HEK293T (cell line): ENCODE measurements around the gene DUOXA1.

Experiments used
- ARNT ChIP-seq: fragments of 450-650 bp; IDR thresholded peaks from 2 replicates; pipeline ENCODE4 v1.6.1; 2017; ENCODE audit warnings: mild to moderate bottlenecking
- BHLHE40 ChIP-seq: fragments of 450-650 bp; IDR thresholded peaks from 2 replicates; pipeline ENCODE4 v1.6.1; 2016; ENCODE audit warnings: mild to moderate bottlenecking, moderate library complexity, borderline replicate concordance
- CTBP1 ChIP-seq: fragments of 450-650 bp; IDR thresholded peaks from 2 replicates; pipeline ENCODE4 v1.6.1; 2016; ENCODE audit warnings: borderline replicate concordance
- ELF4 ChIP-seq: fragments of 450-650 bp; IDR thresholded peaks from 2 replicates; pipeline ENCODE4 v1.6.1; 2017; ENCODE audit warnings: antibody characterized with exemption
- FOXA1 ChIP-seq: fragments of 450-650 bp; IDR thresholded peaks from 2 replicates; pipeline ENCODE4 v1.6.1; 2016; ENCODE audit warnings: mild to moderate bottlenecking
- FOXK2 ChIP-seq: fragments of 450-650 bp; IDR thresholded peaks from 2 replicates; pipeline ENCODE4 v1.6.1; 2016; ENCODE audit warnings: mild to moderate bottlenecking
- FOXM1 ChIP-seq: fragments of 450-650 bp; IDR thresholded peaks from 2 replicates; pipeline ENCODE4 v1.6.1; 2017; ENCODE audit warnings: mild to moderate bottlenecking, borderline replicate concordance
- NFRKB ChIP-seq: fragments of 450-650 bp; IDR thresholded peaks from 2 replicates; pipeline ENCODE4 v1.6.1; 2016; ENCODE audit warnings: mild to moderate bottlenecking, moderate library complexity
- SP1 ChIP-seq: fragments of 450-650 bp; IDR thresholded peaks from 2 replicates; pipeline ENCODE4 v1.6.1; 2017
- SUZ12 ChIP-seq: fragments of 450-650 bp; IDR thresholded peaks from 2 replicates; pipeline ENCODE4 v1.6.1; 2016; ENCODE audit warnings: mild to moderate bottlenecking
- TARDBP ChIP-seq: fragments of 450-650 bp; IDR thresholded peaks from 2 replicates; pipeline ENCODE4 v1.6.1; 2016
- ZNF384 ChIP-seq: fragments of 450-650 bp; IDR thresholded peaks from 2 replicates; pipeline ENCODE4 v1.6.1; 2016
- TF ChIP-seq, protein P1 (sequence below): fragments of 450-650 bp; IDR thresholded peaks from 2 replicates; pipeline ENCODE4 v1.6.1; 2016

DNA sequence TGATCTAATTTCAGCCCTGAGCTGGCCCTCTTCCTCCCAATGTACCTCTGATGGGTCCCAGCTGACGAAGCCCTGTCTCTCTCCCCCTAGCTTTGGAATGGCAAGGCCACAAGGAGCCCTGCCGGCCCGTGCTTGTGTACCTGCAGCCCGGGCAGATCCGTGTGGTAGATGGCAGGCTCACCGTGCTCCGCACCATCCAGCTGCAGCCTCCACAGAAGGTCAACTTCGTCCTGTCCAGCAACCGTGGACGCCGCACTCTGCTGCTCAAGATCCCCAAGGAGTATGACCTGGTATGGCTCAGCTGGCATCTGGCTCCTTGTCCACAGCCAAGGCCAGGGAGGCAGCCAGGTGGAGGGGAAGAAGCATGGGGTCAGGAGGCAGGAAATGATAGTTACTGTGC lies 14.3 kb upstream of the DUOXA1 start:
- TF ChIP-seq FOXM1 (no peak), ARNT (no peak), NFRKB (no peak), BHLHE40 (no peak), SUZ12 (no peak), FOXA1 (no peak), ELF4 (no peak), SP1 (no peak), TARDBP (no peak), CTBP1 (no peak), FOXK2 (no peak), ZNF384 (no peak)
- TF ChIP-seq, protein P1, sequence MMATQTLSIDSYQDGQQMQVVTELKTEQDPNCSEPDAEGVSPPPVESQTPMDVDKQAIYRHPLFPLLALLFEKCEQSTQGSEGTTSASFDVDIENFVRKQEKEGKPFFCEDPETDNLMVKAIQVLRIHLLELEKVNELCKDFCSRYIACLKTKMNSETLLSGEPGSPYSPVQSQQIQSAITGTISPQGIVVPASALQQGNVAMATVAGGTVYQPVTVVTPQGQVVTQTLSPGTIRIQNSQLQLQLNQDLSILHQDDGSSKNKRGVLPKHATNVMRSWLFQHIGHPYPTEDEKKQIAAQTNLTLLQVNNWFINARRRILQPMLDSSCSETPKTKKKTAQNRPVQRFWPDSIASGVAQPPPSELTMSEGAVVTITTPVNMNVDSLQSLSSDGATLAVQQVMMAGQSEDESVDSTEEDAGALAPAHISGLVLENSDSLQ = no peak
